ENCODE data around the gene ARMC8.

GRCh38 chr3:138282836-138283235 is 95.7 kb downstream of the ARMC8 start:
- TF ChIP-seq, protein P1, sequence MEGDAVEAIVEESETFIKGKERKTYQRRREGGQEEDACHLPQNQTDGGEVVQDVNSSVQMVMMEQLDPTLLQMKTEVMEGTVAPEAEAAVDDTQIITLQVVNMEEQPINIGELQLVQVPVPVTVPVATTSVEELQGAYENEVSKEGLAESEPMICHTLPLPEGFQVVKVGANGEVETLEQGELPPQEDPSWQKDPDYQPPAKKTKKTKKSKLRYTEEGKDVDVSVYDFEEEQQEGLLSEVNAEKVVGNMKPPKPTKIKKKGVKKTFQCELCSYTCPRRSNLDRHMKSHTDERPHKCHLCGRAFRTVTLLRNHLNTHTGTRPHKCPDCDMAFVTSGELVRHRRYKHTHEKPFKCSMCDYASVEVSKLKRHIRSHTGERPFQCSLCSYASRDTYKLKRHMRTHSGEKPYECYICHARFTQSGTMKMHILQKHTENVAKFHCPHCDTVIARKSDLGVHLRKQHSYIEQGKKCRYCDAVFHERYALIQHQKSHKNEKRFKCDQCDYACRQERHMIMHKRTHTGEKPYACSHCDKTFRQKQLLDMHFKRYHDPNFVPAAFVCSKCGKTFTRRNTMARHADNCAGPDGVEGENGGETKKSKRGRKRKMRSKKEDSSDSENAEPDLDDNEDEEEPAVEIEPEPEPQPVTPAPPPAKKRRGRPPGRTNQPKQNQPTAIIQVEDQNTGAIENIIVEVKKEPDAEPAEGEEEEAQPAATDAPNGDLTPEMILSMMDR (IDR thresholded peaks at IDR 0.05; ENCODE audit: low read length), result no peak
- TF ChIP-seq EZH2 (IDR thresholded peaks at IDR 0.05; ENCODE audit: borderline replicate concordance, low read length), result no peak

Data from OCI-LY1 (cell line).